Spleen (tissue), 7 donors: ENCODE measurements around the gene HPCAL1.

Experiments used
- POLR2A ChIP-seq, 3 donors: fragments of 450-650 bp; IDR thresholded peaks; one replicate each; pipeline ENCODE4 v1.5.1; 2017; ENCODE audit warnings: antibody characterized with exemption in 3 of 3, mild to moderate bottlenecking in 1 of 3
- POLR2AphosphoS5 ChIP-seq, 3 donors: sonication (generic); formaldehyde crosslinking; IDR thresholded peaks; one replicate each; pipeline ENCODE4 v1.5.1; 2017; ENCODE audit warnings: antibody characterized with exemption in 3 of 3
- TF ChIP-seq, protein P1 (sequence below), 11 experiments: fragments of 200-600 bp in 7 of 11; fragments of 450-650 bp in 4 of 11; sonication (generic) in 4 of 11; IDR thresholded peaks in 8 of 11; conservative IDR thresholded peaks in 3 of 11; 1 replicate in 7 of 11; 2 replicates in 4 of 11; pipeline versions ENCODE4 v1.4.0 to v1.8.0; 2016 to 2021; ENCODE audit warnings: antibody characterized with exemption in 11 of 11, inconsistent platforms in 4 of 11, mild to moderate bottlenecking in 1 of 11
- donor health status: DM: no; HTN: no; CAD: no; lungs with moderate emphysema.
- donor health status: DM: no; HTN: no; CAD: no.
- donor health status: DM: no; HTN: no; CAD: no.

DNA sequence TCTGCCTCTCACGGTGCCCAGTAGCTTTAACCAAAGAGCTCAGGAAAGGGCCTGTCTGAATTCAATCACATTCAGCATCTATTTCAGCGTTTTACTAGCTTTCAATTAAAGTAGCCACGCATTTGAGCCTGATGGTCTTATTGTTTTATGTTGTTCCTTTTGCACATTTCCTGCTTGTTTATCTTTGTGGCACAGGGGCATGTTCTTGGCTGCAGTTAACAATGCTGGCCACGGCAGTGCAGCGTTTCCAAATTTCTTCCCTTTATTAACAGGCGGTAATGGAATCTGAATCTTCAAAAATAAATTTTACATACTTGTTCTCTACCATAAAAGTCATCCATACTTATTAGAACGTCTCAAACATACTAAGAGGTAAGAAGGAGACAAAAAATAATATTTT is 46.2 kb downstream of the HPCAL1 start:
- TF ChIP-seq POLR2A (IDR thresholded peaks at IDR 0.05) (no peak), POLR2AphosphoS5 (IDR thresholded peaks at IDR 0.05) (no peak)
- TF ChIP-seq, protein P1, sequence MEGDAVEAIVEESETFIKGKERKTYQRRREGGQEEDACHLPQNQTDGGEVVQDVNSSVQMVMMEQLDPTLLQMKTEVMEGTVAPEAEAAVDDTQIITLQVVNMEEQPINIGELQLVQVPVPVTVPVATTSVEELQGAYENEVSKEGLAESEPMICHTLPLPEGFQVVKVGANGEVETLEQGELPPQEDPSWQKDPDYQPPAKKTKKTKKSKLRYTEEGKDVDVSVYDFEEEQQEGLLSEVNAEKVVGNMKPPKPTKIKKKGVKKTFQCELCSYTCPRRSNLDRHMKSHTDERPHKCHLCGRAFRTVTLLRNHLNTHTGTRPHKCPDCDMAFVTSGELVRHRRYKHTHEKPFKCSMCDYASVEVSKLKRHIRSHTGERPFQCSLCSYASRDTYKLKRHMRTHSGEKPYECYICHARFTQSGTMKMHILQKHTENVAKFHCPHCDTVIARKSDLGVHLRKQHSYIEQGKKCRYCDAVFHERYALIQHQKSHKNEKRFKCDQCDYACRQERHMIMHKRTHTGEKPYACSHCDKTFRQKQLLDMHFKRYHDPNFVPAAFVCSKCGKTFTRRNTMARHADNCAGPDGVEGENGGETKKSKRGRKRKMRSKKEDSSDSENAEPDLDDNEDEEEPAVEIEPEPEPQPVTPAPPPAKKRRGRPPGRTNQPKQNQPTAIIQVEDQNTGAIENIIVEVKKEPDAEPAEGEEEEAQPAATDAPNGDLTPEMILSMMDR (IDR thresholded peaks at IDR 0.05 in 8 of 11, conservative IDR thresholded peaks at IDR 0.05 in 3 of 11), result no peak
